Esophagus mucosa (tissue), 1 donor: ENCODE results near the gene PARD6B. TPM values are rescaled to one million over a fixed set of nuclear protein-coding genes. Genes with fewer than 3 reads are reported as not detected.
"Not testable (repeated sequence)": the region's sequence is repeated elsewhere in the genome, so short reads cannot be mapped to it uniquely, and the experiment has no call there.

Experiments used
- ATAC-seq: fragments of 200-7000 bp; cut with Tn5 transposase; one replicate; pipeline ENCODE4 v1.9.1; 2020
- total RNA-seq: library from RNA; stranded (reverse); gene quantifications from one replicate; pipeline ENCODE4 v1.2.4, GENCODE V29; 2023
- donor health status: DM: yes; HTN: yes; CAD: no.

The PARD6B gene
- total RNA-seq, 1 donor from 2014 or later, result 6.5 TPM

DNA sequence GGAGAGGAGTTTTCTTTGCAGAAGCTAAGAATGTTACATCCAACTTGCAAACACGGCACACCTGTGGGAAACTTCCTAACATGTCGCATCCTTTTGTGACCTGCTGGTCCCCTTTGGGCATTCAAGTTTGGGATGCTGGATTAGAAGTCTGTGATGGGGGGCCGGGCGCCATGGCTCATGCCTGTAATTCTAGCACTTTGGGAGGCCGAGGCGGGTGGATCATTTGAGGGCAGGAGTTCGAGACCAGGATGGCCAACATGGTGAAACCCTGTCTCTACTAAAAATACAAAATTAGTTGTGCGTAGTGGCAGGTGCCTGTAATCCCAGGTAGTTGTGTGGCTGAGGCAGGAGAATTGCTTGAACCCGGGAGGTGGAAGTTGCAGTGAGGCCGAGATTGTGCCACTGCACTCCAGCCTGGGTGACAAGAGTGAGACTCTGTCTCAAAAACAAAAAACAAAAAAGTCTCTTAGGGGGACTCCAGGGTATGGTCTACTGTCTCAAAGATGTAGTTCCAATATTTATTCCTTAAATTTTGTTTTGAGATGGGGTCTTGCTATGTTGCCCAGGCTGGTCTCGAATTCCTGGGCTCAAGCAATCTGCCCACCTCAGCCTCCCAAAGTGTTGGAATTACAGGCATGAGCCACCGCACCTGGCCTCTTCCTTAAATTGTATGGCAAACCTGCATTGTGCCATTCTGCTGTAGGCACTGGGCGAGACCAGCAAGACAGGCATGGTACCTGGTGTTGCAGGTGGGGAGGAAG lies 69.8 kb downstream of the PARD6B start:
- ATAC-seq, result not testable (repeated sequence)

DNA sequence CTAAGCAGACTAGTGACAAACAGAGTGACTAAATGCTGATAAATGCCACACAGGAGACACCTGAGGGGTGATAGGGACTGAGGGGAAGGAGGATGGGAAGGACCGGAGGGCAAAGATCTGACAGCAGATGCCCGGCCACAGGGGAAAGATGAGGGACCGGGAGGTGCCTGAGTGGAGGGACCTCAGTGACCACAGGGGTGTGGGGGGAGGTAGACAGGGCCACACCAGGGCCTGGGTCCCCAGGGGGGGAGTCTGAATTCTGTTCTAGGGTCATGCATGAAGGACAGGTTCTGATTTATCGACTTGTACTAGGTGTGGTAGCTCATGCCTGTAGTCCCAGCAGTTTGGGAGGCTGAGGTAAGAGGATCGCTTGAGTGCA lies 70.4 kb downstream of the PARD6B start:
- ATAC-seq, result no peak

DNA sequence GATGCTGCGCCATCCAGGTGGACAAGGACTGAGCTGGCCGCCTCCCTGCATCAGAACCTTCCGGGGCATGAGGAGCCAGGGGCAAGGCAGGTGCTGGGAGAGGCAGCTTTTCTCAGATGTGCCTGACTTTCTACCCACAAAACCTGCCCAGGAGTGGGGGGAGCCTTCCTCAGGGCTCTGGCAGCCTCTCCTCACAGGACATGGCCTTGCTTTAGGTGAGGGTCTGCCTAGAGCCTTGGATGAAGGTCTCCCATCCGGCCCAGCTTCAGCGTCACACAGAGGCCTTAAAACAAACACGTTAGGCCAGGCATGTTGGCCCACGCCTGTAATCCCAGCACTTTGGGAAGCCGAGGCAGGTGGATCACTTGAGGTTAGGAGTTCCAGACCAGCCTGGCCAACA lies 70.9 kb downstream of the PARD6B start:
- no peak for ATAC-seq

DNA sequence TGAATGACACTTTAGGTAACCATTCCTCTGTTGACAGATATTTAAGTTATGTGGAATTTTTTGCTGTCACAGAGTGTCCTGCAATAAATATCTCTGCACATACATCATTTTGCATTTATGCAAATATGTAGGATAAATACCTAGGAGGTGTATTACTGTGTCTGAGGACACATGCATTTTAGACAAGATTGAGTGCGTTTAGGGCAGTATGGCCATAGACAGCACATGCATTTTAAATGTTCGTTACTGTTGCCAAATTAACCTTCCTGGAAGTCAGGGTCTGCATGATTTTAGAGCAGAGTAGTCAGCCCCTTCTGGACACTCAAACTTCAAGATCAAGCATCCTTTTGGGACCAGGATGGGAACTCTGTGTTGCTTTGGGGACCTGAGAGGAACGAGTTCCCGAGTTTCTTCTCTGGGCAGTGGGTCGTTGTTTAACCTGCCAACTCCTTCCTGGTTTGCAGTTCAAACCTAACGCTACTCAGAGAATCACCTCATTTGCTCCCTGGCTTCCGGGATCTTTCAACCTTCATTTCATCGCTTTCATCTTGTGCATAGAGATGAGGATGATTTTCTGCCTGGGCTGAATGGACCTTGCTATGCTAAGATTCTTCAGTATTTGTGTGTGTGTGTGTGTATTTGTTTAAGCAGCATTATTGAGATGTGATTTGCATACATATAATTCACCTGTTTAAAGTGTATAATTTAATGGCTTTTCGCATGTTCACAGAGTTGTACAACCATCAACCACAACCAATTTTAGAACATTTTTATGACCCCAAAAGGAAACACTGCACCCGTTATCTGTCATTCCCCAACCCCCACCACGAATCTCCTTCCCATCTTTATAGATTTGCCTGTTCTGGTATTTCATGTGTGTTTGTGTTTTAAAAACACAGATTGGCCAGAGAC lies 73.3 kb downstream of the PARD6B start:
- no peak for ATAC-seq

DNA sequence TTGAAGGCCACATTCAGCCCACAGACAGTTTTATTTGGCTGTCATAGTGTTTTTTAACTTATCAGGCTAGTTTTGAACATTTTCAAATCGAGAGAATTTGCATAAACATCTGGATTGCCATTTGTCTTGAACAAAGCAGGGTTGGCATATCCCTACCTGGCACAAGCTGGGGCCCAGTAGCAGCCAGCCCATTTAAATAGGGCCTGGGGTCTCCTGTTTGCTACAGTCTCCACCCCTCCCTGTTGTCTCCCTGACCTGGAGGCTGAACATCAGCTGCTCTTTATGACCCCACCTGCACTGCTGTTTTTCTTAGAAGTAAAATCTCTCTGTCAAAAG lies 73.9 kb downstream of the PARD6B start:
- ATAC-seq, result no peak

DNA sequence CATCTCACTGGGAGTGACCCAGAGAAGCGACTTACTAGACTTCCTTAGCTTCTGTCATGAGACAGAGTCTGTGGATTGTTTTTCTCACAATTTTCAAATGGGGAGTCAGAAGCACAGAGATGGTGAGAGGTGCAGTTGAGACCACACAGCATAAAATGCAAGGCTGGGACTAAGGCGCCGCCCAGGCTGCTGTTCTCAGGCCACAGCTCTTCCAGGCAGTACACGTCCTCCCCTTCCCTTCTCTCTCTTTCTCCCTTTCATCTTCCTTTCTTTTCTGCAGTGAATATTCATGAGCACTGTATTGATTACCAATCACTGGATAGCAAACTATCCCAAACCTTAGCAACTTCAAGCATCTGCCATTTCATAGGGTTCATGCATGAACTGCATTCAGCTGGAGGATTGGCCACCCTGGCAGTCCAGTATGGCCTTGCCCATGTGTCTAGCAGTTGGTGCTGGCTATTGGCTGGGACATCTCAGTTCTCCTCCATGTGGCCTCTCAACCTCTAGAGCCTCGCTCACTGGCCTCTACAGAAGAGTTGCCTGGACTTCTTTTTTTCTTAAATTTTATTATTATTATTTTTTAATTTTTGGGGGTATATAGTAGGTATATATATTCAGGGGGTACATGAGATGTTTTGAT lies 74.9 kb downstream of the PARD6B start:
- ATAC-seq, result no peak

Other genes with a start within 250 kb of the PARD6B start
- gene PTPN1, start 221.2 kb upstream of the PARD6B start, total RNA-seq, result 23.3 TPM
- gene RIPOR3, start 40.0 kb upstream of the PARD6B start, total RNA-seq, result 1.2 TPM
- 0.96 TPM for gene BCAS4, start 63.5 kb downstream of the PARD6B start, total RNA-seq
- gene ADNP, start 199.9 kb downstream of the PARD6B start, total RNA-seq, result 42.3 TPM
- gene DPM1, start 227.0 kb downstream of the PARD6B start, total RNA-seq, result 33.9 TPM
- 4.1 TPM for gene MOCS3, start 227.2 kb downstream of the PARD6B start, total RNA-seq